HEK293 (cell line): ENCODE results near the gene GNL2.

Experiments used
- CTCF ChIA-PET: fragments of 350-600 bp; formaldehyde crosslinking; extraction: SDS; loops from one replicate; lab custom pipeline; 2021; ENCODE audit warnings: antibody characterized with exemption; lab: Yijun Ruan, JAX
- POLR2A ChIA-PET: fragments of 300-600 bp; formaldehyde crosslinking; extraction: SDS; loops from one replicate; lab custom pipeline; 2020; ENCODE audit warnings: antibody characterized with exemption, inconsistent platforms; lab: Yijun Ruan, JAX
- H3K27ac ChIP-seq: fragments of 200-500 bp; sonication (Bioruptor generic); 2 replicates; pipeline ENCODE4 v1.5.1; 2014; ENCODE audit warnings: low read depth, low read length, control low read depth, inconsistent platforms; ENCODE audit errors: extremely low read depth
- H3K36me3 ChIP-seq, 2 experiments: fragments of 200-500 bp in 1 of 2; sonication (Bioruptor generic) in 1 of 2; 1 replicate in 1 of 2; 2 replicates in 1 of 2; pipeline ENCODE4 v1.5.1; 2014 to 2017; ENCODE audit warnings: inconsistent platforms in 2 of 2, low read length in 2 of 2; ENCODE audit not compliant: control insufficient read depth in 2 of 2, insufficient read depth in 1 of 2
- H3K4me1 ChIP-seq: fragments of 200-500 bp; sonication (Bioruptor generic); 2 replicates; pipeline ENCODE4 v1.5.1; 2014; ENCODE audit warnings: mild to moderate bottlenecking, low read length, inconsistent platforms; ENCODE audit not compliant: control insufficient read depth, insufficient read depth
- H3K4me3 ChIP-seq: 2 replicates; pipeline ENCODE4 v1.5.1; 2011; ENCODE audit warnings: low read depth, mild to moderate bottlenecking, control low read depth, low read length, moderate library complexity
- H3K9me3 ChIP-seq: fragments of 200-500 bp; sonication (Bioruptor generic); 2 replicates; pipeline ENCODE4 v1.5.1; 2014; ENCODE audit warnings: low read depth, low read length, inconsistent platforms; ENCODE audit not compliant: control insufficient read depth, insufficient read depth
- FEZF1 ChIP-seq: fragments of 450-650 bp; formaldehyde crosslinking; IDR thresholded peaks from 2 replicates; pipeline ENCODE4 v1.5.1; 2016; ENCODE audit warnings: missing biosample characterization, missing genetic modification characterization
- KLF17 ChIP-seq: fragments of 450-650 bp; formaldehyde crosslinking; IDR thresholded peaks from 2 replicates; pipeline ENCODE4 v1.5.1; 2016; ENCODE audit warnings: missing biosample characterization, missing genetic modification characterization
- KLF8 ChIP-seq: fragments of 450-650 bp; formaldehyde crosslinking; IDR thresholded peaks from 2 replicates; pipeline ENCODE4 v1.5.1; 2016; ENCODE audit warnings: missing biosample characterization, missing genetic modification characterization
- KLF9 ChIP-seq: fragments of 450-650 bp; formaldehyde crosslinking; IDR thresholded peaks from 2 replicates; pipeline ENCODE4 v1.5.1; 2016; ENCODE audit warnings: missing biosample characterization, missing genetic modification characterization, low read depth
- PRDM10 ChIP-seq: fragments of 450-650 bp; formaldehyde crosslinking; IDR thresholded peaks from 2 replicates; pipeline ENCODE4 v1.5.1; 2016; ENCODE audit warnings: missing biosample characterization, missing genetic modification characterization
- ZBTB20 ChIP-seq: fragments of 450-650 bp; formaldehyde crosslinking; IDR thresholded peaks from 2 replicates; pipeline ENCODE4 v1.5.1; 2016; ENCODE audit warnings: missing biosample characterization, missing genetic modification characterization
- ZBTB21 ChIP-seq: fragments of 450-650 bp; formaldehyde crosslinking; IDR thresholded peaks from 2 replicates; pipeline ENCODE4 v1.5.1; 2017; ENCODE audit warnings: missing biosample characterization, missing genetic modification characterization
- ZBTB26 ChIP-seq: fragments of 450-650 bp; formaldehyde crosslinking; optimal IDR thresholded peaks from 2 replicates; pipeline ENCODE3; 2016; ENCODE audit warnings: missing biosample characterization, mild to moderate bottlenecking, missing genetic modification characterization
- ZBTB7A ChIP-seq: fragments of 450-650 bp; formaldehyde crosslinking; IDR thresholded peaks from 2 replicates; pipeline ENCODE4 v1.5.1; 2016; ENCODE audit warnings: low read depth, missing biosample characterization, missing genetic modification characterization
- ZBTB8A ChIP-seq: fragments of 450-650 bp; formaldehyde crosslinking; IDR thresholded peaks from 2 replicates; pipeline ENCODE4 v1.5.1; 2016; ENCODE audit warnings: missing biosample characterization, missing genetic modification characterization
- ZFP69B ChIP-seq: fragments of 450-650 bp; formaldehyde crosslinking; IDR thresholded peaks from 2 replicates; pipeline ENCODE4 v1.5.1; 2016; ENCODE audit warnings: missing biosample characterization, missing genetic modification characterization
- ZNF2 ChIP-seq: fragments of 450-650 bp; formaldehyde crosslinking; IDR thresholded peaks from 2 replicates; pipeline ENCODE4 v1.5.1; 2016; ENCODE audit warnings: missing biosample characterization, missing genetic modification characterization
- ZNF341 ChIP-seq: fragments of 450-650 bp; formaldehyde crosslinking; IDR thresholded peaks from 2 replicates; pipeline ENCODE4; 2016; ENCODE audit warnings: low read depth, missing biosample characterization, missing genetic modification characterization
- ZNF354C ChIP-seq: fragments of 450-650 bp; formaldehyde crosslinking; IDR thresholded peaks from 2 replicates; pipeline ENCODE4 v1.5.1; 2016; ENCODE audit warnings: missing biosample characterization, missing genetic modification characterization, low read depth, borderline replicate concordance
- ZNF423 ChIP-seq: fragments of 450-650 bp; formaldehyde crosslinking; IDR thresholded peaks from 2 replicates; pipeline ENCODE4 v1.5.1; 2016; ENCODE audit warnings: missing biosample characterization, missing genetic modification characterization
- ZNF501 ChIP-seq: fragments of 450-650 bp; formaldehyde crosslinking; IDR thresholded peaks from 2 replicates; pipeline ENCODE4 v1.5.1; 2016; ENCODE audit warnings: missing biosample characterization, missing genetic modification characterization
- ZNF580 ChIP-seq: fragments of 450-650 bp; formaldehyde crosslinking; IDR thresholded peaks from 2 replicates; pipeline ENCODE4 v1.5.1; 2016; ENCODE audit warnings: missing biosample characterization, missing genetic modification characterization
- ZNF600 ChIP-seq: fragments of 450-650 bp; formaldehyde crosslinking; IDR thresholded peaks from 2 replicates; pipeline ENCODE4 v1.5.1; 2016; ENCODE audit warnings: missing biosample characterization, missing genetic modification characterization
- ZNF621 ChIP-seq: fragments of 450-650 bp; formaldehyde crosslinking; IDR thresholded peaks from 2 replicates; pipeline ENCODE4 v1.5.1; 2017; ENCODE audit warnings: missing biosample characterization, missing genetic modification characterization
- ZNF623 ChIP-seq: fragments of 450-650 bp; formaldehyde crosslinking; IDR thresholded peaks from 2 replicates; pipeline ENCODE4 v1.5.1; 2016; ENCODE audit warnings: missing biosample characterization, missing genetic modification characterization
- ZNF654 ChIP-seq: fragments of 450-650 bp; formaldehyde crosslinking; IDR thresholded peaks from 2 replicates; pipeline ENCODE4 v1.5.1; 2016; ENCODE audit warnings: low read depth, missing biosample characterization, missing genetic modification characterization
- ZNF692 ChIP-seq: fragments of 450-650 bp; formaldehyde crosslinking; IDR thresholded peaks from 2 replicates; pipeline ENCODE4 v1.5.1; 2016; ENCODE audit warnings: missing biosample characterization, missing genetic modification characterization
- ZNF76 ChIP-seq: fragments of 450-650 bp; formaldehyde crosslinking; IDR thresholded peaks from 2 replicates; pipeline ENCODE4; 2016; ENCODE audit warnings: low read depth, missing biosample characterization, missing genetic modification characterization, borderline replicate concordance
- ZSCAN16 ChIP-seq: fragments of 450-650 bp; formaldehyde crosslinking; IDR thresholded peaks from 2 replicates; pipeline ENCODE4 v1.5.1; 2016; ENCODE audit warnings: missing biosample characterization, missing genetic modification characterization

Gene GNL2

GRCh38 chr1:37595440-37596181 lies at the start of gene GNL2:
Gene GNL2 (minus strand): TSS chr1:37595937. CDS start chr1:37595822, 115 bp downstream.
- CTCF ChIA-PET = interaction anchor here (0.5 to 1.6 kb wide), 6 partner anchors 9 to 233 kb away, joined by 3 to 6 read pairs (median 3); no protein-coding TSS in a partner anchor
- Histone ChIP-seq H3K27ac (peak within 1 kb of the TSS; percentile 41; the same call in 1 of the 2 replicates), H3K4me1 (peaks cover 7% of the 10 kb centered on the region), H3K4me3 (peak within 1 kb of the TSS; percentile 94), H3K9me3 (no peaks in the 10 kb centered on the region), H3K36me3 (peaks cover 8 to 34% of the 10 kb centered on the region in 2 experiments)
- POLR2A ChIA-PET = interaction anchor here (0.6 to 1.4 kb wide), 9 partner anchors 11 to 203 kb away, joined by 3 to 11 read pairs (median 3); partner anchors contain the start of genes DNALI1, MEAF6 and SNIP1
- TF ChIP-seq ZNF423 (tag by site-specific recombination) = no peak
- TF ChIP-seq ZNF354C (tag by site-specific recombination) = no peak
- TF ChIP-seq ZNF2 = peak; percentile 83
- peak; percentile 72; the same call in 1 of the 2 replicates for TF ChIP-seq ZNF501
- peak; percentile 52; the same call in 1 of the 2 replicates for TF ChIP-seq ZNF600 (tag by site-specific recombination)
- peak; percentile 22; the same call in 1 of the 2 replicates for TF ChIP-seq KLF17 (tag by site-specific recombination)
- TF ChIP-seq ZSCAN16 (tag by site-specific recombination) = no peak
- peak; percentile 65 for TF ChIP-seq PRDM10 (tag by site-specific recombination)
- no peak for TF ChIP-seq ZBTB7A
- 0 out of 2 replicates have a peak, but pooled peaks have one; percentile 20 for TF ChIP-seq KLF9 (tag by site-specific recombination)
- no peak for TF ChIP-seq ZNF654 (tag by site-specific recombination)
- peak; percentile 49 for TF ChIP-seq ZNF692
- TF ChIP-seq ZBTB8A (tag by site-specific recombination) = peak; percentile 72
- peak; percentile 5; the same call in 1 of the 2 replicates for TF ChIP-seq ZNF623
- no peak for TF ChIP-seq FEZF1 (tag by site-specific recombination)
- TF ChIP-seq ZBTB20 (tag by site-specific recombination) = peak; percentile 38; the same call in 1 of the 2 replicates
- peak; percentile 71; the same call in 1 of the 2 replicates for TF ChIP-seq ZNF76
- TF ChIP-seq KLF8 (tag by site-specific recombination) = peak; percentile 63; the same call in 1 of the 2 replicates
- TF ChIP-seq ZNF341 = peak; percentile 27; the same call in 1 of the 2 replicates
- TF ChIP-seq ZBTB26 (tag by site-specific recombination) = peak; percentile 98
- TF ChIP-seq ZBTB21 (tag by site-specific recombination) = peak; percentile 88
- peak; percentile 60; the same call in 1 of the 2 replicates for TF ChIP-seq ZNF580 (tag by site-specific recombination)
- no peak for TF ChIP-seq ZNF621 (tag by site-specific recombination)
- TF ChIP-seq ZFP69B = no peak
